BLaER1 (cell line): ENCODE results near the gene ARL6.
"Not testable (repeated sequence)": the region's sequence is repeated elsewhere in the genome, so short reads cannot be mapped to it uniquely, and the experiment has no call there.

Source experiments
- H3K27ac ChIP-seq: shearing (Covaris generic); formaldehyde crosslinking; 2 replicates; pipeline ENCODE4 v1.8.1; 2022
- H3K27me3 ChIP-seq: shearing (Covaris generic); formaldehyde crosslinking; 2 replicates; pipeline ENCODE4 v1.8.1; 2022
- H3K36me3 ChIP-seq: shearing (Covaris generic); formaldehyde crosslinking; 2 replicates; pipeline ENCODE4 v1.8.1; 2022
- H3K4me1 ChIP-seq: shearing (Covaris generic); formaldehyde crosslinking; 2 replicates; pipeline ENCODE4 v1.8.1; 2022
- H3K4me2 ChIP-seq: shearing (Covaris generic); formaldehyde crosslinking; 2 replicates; pipeline ENCODE4 v1.8.1; 2022
- H3K4me3 ChIP-seq: shearing (Covaris generic); formaldehyde crosslinking; 2 replicates; pipeline ENCODE4 v1.8.1; 2022
- H3K9ac ChIP-seq: shearing (Covaris generic); formaldehyde crosslinking; 2 replicates; pipeline ENCODE4 v1.8.1; 2022
- H3K9me3 ChIP-seq: shearing (Covaris generic); formaldehyde crosslinking; 2 replicates; pipeline ENCODE4 v1.8.1; 2022
- H4K20me1 ChIP-seq: shearing (Covaris generic); formaldehyde crosslinking; 2 replicates; pipeline ENCODE4 v1.8.1; 2022
- Cebpa-rat ChIP-seq: shearing (Covaris generic); IDR thresholded peaks from 2 replicates; pipeline ENCODE4 v1.8.1; 2022

The ARL6 gene

DNA sequence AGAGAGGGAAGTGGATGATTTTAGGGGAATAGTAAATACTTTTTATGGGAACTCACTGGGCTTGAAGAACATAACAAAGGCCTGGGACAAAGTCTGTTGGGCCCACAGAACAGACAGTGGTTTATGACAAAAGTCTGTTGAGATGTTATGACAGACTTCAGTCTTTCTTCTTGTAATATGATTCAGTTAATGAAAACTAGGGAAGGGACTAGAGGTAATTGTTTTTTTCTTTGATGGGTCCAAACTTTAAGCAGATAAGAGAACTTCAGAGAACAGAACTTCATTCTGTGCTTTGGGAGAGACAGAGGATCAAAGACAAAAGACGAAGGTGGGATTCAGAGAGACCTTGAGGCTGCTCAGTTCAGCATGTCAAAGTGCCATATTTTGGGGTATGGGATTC lies 66.6 kb downstream of the ARL6 start:
- Histone ChIP-seq H3K27ac (no peak overlapping the region), H4K20me1 (no peaks in the 10 kb centered on the region), H3K4me2 (no peak overlapping the region), H3K4me3 (no peak overlapping the region), H3K9me3 (no peaks in the 10 kb centered on the region), H3K27me3 (no peaks in the 10 kb centered on the region), H3K4me1 (no peaks in the 10 kb centered on the region), H3K36me3 (no peaks in the 10 kb centered on the region), H3K9ac (no peak overlapping the region)
- no peak for TF ChIP-seq Cebpa-rat

DNA sequence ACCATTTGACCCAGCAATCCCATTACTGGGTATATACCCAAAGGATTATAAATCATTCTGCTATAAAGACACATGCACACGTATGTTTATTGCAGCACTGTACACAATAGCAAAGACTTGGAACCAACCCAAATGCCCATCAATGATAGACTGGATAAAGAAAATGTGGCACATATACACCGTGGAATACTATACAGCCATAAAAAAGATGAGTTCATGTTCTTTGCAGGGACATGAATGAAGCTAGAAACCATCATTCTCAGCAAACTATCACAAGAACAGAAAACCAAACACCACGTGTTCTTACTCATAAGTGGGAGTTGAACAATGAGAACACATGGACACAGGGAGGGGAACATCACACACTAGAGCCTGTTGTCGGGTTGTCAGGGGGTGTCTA lies 68.6 kb downstream of the ARL6 start:
- H3K27me3 ChIP-seq, H3K4me1 ChIP-seq, H3K4me2 ChIP-seq, H3K9ac ChIP-seq, H3K27ac ChIP-seq, H3K9me3 ChIP-seq, H3K4me3 ChIP-seq, H3K36me3 ChIP-seq, H4K20me1 ChIP-seq: not testable (repeated sequence)

DNA sequence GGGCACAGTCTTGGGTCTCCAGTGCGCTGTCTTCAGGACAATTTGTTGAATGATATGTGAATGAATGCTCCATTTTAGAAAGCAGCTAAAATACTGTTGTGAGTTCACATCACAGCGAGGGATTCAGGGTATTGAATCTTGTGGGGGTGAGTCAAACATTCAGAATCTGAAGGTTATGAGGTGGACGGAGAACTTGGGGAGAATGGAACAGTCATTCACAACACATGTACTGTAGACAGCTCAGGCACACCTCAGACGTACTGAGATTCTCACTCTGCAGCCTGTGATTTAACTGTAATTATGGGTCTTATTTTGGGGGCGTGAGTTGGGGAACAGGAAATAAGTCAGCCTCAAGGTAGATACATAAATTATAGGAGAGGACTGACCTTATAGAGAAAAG lies 71.2 kb downstream of the ARL6 start:
- H3K9ac ChIP-seq: no peak overlapping the region
- H3K27ac ChIP-seq: no peak overlapping the region
- H3K4me1 ChIP-seq: 0 out of 2 replicates have a peak, but pooled peaks cover 7% of the 10 kb centered on the region
- H3K9me3 ChIP-seq: no peaks in the 10 kb centered on the region
- H3K36me3 ChIP-seq: no peaks in the 10 kb centered on the region
- no peak overlapping the region for H3K4me2 ChIP-seq
- no peak overlapping the region for H3K4me3 ChIP-seq
- H4K20me1 ChIP-seq: no peaks in the 10 kb centered on the region
- TF ChIP-seq Cebpa-rat: no peak
- no peaks in the 10 kb centered on the region for H3K27me3 ChIP-seq

DNA sequence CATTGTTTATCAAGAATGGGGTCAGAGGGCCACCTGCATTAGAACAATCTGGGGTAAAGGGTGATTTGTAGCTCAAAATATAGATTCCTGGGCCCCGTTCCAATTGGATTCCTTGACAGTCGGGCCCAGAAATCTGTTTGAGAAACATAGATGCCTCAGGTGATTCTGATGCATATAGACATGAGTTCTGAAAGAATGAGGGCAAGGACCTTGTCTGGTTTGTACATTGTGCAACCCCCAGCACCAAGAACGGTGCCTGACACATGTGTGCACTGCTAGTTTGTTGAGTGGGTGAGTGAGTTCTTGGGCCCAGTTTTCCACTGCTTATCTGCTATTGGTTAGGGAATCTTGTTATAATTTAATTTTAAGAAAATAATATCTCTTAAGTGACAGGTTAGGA lies 73.8 kb downstream of the ARL6 start:
- no peak overlapping the region for H3K4me3 ChIP-seq

DNA sequence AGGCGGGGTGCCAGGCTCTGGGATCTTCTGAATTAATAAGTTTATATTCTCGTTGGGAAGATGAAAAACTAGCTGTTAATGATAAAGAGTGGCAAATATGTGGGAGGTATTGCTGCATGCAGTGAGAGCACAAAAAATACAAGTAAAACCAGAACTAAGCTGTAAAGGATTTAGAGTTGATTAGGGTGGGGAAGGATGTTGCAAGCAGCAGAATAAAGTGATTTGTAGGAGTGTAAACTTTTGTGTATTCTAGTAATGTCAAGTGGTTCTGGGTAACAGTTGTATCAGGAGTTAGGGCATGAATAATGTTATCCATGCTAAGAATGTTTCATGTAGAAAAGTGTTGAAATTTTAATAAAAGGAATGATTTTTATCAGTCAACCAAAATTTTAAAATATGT lies 75.4 kb downstream of the ARL6 start:
- Histone ChIP-seq H3K9me3 (no peaks in the 10 kb centered on the region), H3K4me3 (no peak overlapping the region), H4K20me1 (no peaks in the 10 kb centered on the region), H3K9ac (no peak overlapping the region), H3K36me3 (no peaks in the 10 kb centered on the region), H3K4me1 (0 out of 2 replicates have a peak, but pooled peaks cover 7% of the 10 kb centered on the region), H3K4me2 (no peak overlapping the region), H3K27ac (no peak overlapping the region), H3K27me3 (no peaks in the 10 kb centered on the region)
- TF ChIP-seq Cebpa-rat: no peak

More for the DNA sequence above, 73.8 kb downstream of the ARL6 start:
- H3K36me3 ChIP-seq: no peaks in the 10 kb centered on the region
- H4K20me1 ChIP-seq: no peaks in the 10 kb centered on the region
- H3K4me1 ChIP-seq: 0 out of 2 replicates have a peak, but pooled peaks cover 7% of the 10 kb centered on the region
- H3K9ac ChIP-seq: no peak overlapping the region
- H3K4me2 ChIP-seq: no peak overlapping the region
- no peak overlapping the region for H3K27ac ChIP-seq
- no peak for TF ChIP-seq Cebpa-rat
- no peaks in the 10 kb centered on the region for H3K9me3 ChIP-seq
- no peaks in the 10 kb centered on the region for H3K27me3 ChIP-seq

DNA sequence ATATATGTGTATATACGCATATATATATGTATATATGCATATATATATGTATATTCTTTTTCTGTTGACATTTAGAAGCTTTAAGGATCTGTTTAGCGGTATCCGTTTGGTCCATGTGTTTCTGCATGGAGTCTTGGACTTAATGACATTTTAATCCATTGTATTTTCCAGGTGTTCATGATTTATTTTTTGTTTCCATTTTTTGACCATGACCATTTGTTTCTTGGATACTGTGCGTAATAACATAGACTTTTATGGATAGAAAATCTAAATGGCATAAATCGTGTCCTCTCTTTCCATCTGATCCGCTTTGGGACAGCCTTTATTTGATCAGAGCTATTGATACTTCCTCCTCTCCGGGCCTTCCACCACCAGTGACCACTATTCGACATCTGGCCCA lies 76.7 kb downstream of the ARL6 start:
- no peaks in the 10 kb centered on the region for H3K27me3 ChIP-seq
- H3K4me3 ChIP-seq: no peak overlapping the region
- H3K9ac ChIP-seq: no peak overlapping the region
- no peak overlapping the region for H3K27ac ChIP-seq
- 0 out of 2 replicates have a peak, but pooled peaks cover 7% of the 10 kb centered on the region for H3K4me1 ChIP-seq
- no peaks in the 10 kb centered on the region for H3K9me3 ChIP-seq
- no peak for TF ChIP-seq Cebpa-rat
- H3K36me3 ChIP-seq: no peaks in the 10 kb centered on the region
- H3K4me2 ChIP-seq: no peak overlapping the region
- no peaks in the 10 kb centered on the region for H4K20me1 ChIP-seq

DNA sequence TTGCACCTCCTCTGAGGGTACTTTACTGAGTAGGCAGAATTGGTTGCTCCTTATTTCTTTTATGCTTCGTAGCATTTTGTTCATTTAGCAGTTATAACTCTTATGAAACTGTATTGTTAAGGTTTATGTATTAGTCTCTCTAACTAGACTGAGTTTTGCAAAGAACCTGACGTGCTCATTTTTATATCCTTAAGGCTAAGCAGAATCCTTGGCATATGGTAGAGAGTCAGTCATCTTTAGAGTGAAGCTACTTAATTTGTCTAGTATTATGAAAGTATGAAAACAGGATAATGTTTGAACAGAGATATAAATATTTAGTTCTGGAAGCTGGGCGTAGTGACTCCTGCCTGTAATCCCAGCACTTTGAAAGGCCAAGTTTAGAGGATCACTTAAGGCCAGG lies 77.4 kb downstream of the ARL6 start:
- H3K27ac ChIP-seq: no peak overlapping the region
- H3K4me3 ChIP-seq: no peak overlapping the region
- H3K27me3 ChIP-seq: no peaks in the 10 kb centered on the region
- H3K4me2 ChIP-seq: no peak overlapping the region
- H4K20me1 ChIP-seq: no peaks in the 10 kb centered on the region
- H3K9ac ChIP-seq: no peak overlapping the region
- no peaks in the 10 kb centered on the region for H3K9me3 ChIP-seq
- H3K36me3 ChIP-seq: no peaks in the 10 kb centered on the region
- H3K4me1 ChIP-seq: 0 out of 2 replicates have a peak, but pooled peaks cover 7% of the 10 kb centered on the region
- no peak for TF ChIP-seq Cebpa-rat

DNA sequence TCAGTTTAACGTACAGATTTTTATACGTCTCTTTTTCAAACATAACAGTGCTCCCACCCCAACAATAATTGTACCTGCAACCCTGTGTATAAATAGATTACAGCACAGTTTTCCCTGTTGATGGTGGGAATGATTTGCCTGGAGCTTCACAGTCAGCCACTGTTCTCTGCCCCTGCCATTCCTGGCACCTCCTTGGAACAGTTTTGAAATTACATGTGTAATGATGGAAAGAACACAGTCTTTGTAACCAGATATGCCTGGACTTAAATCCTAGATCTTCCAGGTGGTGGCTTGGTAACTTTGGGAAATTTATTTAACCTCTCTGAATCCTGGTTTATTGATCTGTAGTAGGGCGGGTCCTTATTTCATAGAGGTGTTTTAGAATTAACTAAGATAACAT lies 84.2 kb downstream of the ARL6 start:
- Histone ChIP-seq H3K9ac (no peak overlapping the region), H3K9me3 (no peaks in the 10 kb centered on the region), H3K27me3 (no peaks in the 10 kb centered on the region), H3K4me2 (no peak overlapping the region), H3K4me3 (no peak overlapping the region), H4K20me1 (no peaks in the 10 kb centered on the region), H3K4me1 (no peaks in the 10 kb centered on the region), H3K36me3 (no peaks in the 10 kb centered on the region), H3K27ac (no peak overlapping the region)
- TF ChIP-seq Cebpa-rat: no peak
